KG1 (cell line): ENCODE results near the gene ZNF770.
"Not testable (repeated sequence)": the region's sequence is repeated elsewhere in the genome, so short reads cannot be mapped to it uniquely, and the experiment has no call there.

Source experiments
- DNase-seq: peaks from one replicate; lab custom pipeline; 2025; lab: John Stamatoyannopoulos, UW

Gene ZNF770

GRCh38 chr15:34976743-34977142, 11.3 kb downstream of the ZNF770 start:
- no peak for DNase-seq

GRCh38 chr15:34976073-34976472, 12.0 kb downstream of the ZNF770 start:
- DNase-seq = no peak

- DNase-seq = no peak
Measured at GRCh38 chr15:34973512-34973911, 14.6 kb downstream of the ZNF770 start.

- DNase-seq = not testable (repeated sequence)
Measured at GRCh38 chr15:34970098-34970643, 17.9 kb downstream of the ZNF770 start.

GRCh38 chr15:34969340-34970097, 18.6 kb downstream of the ZNF770 start, which contains the start of gene AQR:
Gene AQR (minus strand): TSS chr15:34969742. CDS start chr15:34969613, 129 bp downstream.
- peak; percentile 87 for DNase-seq

GRCh38 chr15:34964277-34964676, 23.8 kb downstream of the ZNF770 start:
- no peak for DNase-seq

GRCh38 chr15:34953851-34954250, 34.2 kb downstream of the ZNF770 start:
- DNase-seq = no peak

- no peak for DNase-seq
Measured at GRCh38 chr15:34952481-34952880, 35.6 kb downstream of the ZNF770 start.

- no peak for DNase-seq
Measured at GRCh38 chr15:34951993-34952392, 36.1 kb downstream of the ZNF770 start.

GRCh38 chr15:34944936-34945335, 43.2 kb downstream of the ZNF770 start:
- DNase-seq = no peak

- DNase-seq = no peak
Measured at GRCh38 chr15:34943711-34944110, 44.4 kb downstream of the ZNF770 start.

- DNase-seq = not testable (repeated sequence)
Measured at GRCh38 chr15:34943264-34943663, 44.8 kb downstream of the ZNF770 start.

- no peak for DNase-seq
Measured at GRCh38 chr15:34942363-34942762, 45.7 kb downstream of the ZNF770 start.

- DNase-seq = no peak
Measured at GRCh38 chr15:34941831-34942230, 46.3 kb downstream of the ZNF770 start.

GRCh38 chr15:34941185-34941698, 46.8 kb downstream of the ZNF770 start:
- no peak for DNase-seq

GRCh38 chr15:34933432-34933975, 54.6 kb downstream of the ZNF770 start:
- DNase-seq = no peak

- DNase-seq = not testable (repeated sequence)
Measured at GRCh38 chr15:34928349-34928748, 59.7 kb downstream of the ZNF770 start.
